IMR-90 (cell line): ENCODE results near the gene PCDHGB5.

Experiments used
- BHLHE40 ChIP-seq: fragments of 150-350 bp; IDR thresholded peaks from 2 replicates; pipeline ENCODE4 v1.6.1; 2016; ENCODE audit warnings: mild to moderate bottlenecking, low read depth, low read length
- CHD1 ChIP-seq: IDR thresholded peaks from 2 replicates; pipeline ENCODE4 v1.6.1; 2012; ENCODE audit warnings: low read depth, low read length, improper control_type of control experiment
- MAZ ChIP-seq: IDR thresholded peaks from 2 replicates; pipeline ENCODE4 v1.6.1; 2012; ENCODE audit warnings: low read depth, mild to moderate bottlenecking, low read length, improper control_type of control experiment, moderate library complexity, borderline replicate concordance
- MXI1 ChIP-seq: IDR thresholded peaks from 2 replicates; pipeline ENCODE4 v1.6.1; 2012; ENCODE audit warnings: low read depth, mild to moderate bottlenecking, low read length, moderate library complexity, borderline replicate concordance
- POLR2A ChIP-seq: IDR thresholded peaks from 2 replicates; pipeline ENCODE4 v1.6.1; 2012; ENCODE audit warnings: mild to moderate bottlenecking, low read depth, low read length
- SMC3 ChIP-seq: fragments of 150-350 bp; IDR thresholded peaks from 2 replicates; pipeline ENCODE4 v1.6.1; 2016; ENCODE audit warnings: low read depth, mild to moderate bottlenecking, antibody characterized with exemption, low read length, moderate library complexity
- TF ChIP-seq, protein P1 (sequence below): conservative IDR thresholded peaks from 2 replicates; pipeline ENCODE4 v1.5.1; 2012; ENCODE audit warnings: mild to moderate bottlenecking, low read depth, low read length, improper control_type of control experiment
- TF ChIP-seq, protein P2 (sequence below): fragments of 150-350 bp; IDR thresholded peaks from 2 replicates; pipeline ENCODE4 v1.6.1; 2017; ENCODE audit warnings: mild to moderate bottlenecking, antibody characterized with exemption, low read length, low read depth
- TF ChIP-seq, protein P3 (sequence below): fragments of 150-350 bp; IDR thresholded peaks from 2 replicates; pipeline ENCODE4 v1.6.1; 2016; ENCODE audit warnings: low read depth, mild to moderate bottlenecking, low read length, moderate library complexity, borderline replicate concordance

DNA sequence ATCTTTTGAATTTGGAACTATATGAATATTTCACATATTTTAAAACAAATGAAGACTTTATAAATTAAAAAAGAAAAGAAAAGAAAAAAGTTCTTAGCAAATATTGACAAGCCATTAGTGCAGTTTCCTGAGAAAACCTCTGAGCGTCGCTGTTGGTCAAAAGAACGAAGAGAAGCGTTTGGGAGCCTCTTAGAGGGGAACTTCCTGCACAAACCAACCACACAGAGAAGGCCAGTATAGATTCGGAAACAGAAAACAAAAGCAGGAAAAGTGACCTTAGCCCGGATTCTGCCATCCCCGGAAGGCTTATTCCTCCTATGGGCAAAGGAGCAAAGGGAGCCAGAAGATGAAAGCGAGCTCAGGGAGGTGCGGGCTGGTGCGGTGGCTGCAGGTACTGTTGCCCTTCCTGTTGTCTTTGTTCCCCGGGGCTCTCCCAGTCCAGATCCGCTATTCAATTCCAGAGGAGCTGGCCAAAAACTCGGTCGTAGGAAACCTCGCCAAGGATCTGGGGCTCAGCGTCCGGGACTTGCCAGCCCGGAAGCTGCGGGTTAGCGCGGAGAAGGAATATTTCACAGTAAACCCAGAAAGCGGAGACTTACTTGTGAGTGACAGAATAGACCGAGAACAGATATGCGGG is 37.8 kb upstream of the PCDHGB5 start, which contains the start of gene PCDHGB2:
- TF ChIP-seq, protein P1, sequence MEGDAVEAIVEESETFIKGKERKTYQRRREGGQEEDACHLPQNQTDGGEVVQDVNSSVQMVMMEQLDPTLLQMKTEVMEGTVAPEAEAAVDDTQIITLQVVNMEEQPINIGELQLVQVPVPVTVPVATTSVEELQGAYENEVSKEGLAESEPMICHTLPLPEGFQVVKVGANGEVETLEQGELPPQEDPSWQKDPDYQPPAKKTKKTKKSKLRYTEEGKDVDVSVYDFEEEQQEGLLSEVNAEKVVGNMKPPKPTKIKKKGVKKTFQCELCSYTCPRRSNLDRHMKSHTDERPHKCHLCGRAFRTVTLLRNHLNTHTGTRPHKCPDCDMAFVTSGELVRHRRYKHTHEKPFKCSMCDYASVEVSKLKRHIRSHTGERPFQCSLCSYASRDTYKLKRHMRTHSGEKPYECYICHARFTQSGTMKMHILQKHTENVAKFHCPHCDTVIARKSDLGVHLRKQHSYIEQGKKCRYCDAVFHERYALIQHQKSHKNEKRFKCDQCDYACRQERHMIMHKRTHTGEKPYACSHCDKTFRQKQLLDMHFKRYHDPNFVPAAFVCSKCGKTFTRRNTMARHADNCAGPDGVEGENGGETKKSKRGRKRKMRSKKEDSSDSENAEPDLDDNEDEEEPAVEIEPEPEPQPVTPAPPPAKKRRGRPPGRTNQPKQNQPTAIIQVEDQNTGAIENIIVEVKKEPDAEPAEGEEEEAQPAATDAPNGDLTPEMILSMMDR, result peak; percentile 48
- TF ChIP-seq BHLHE40, result no peak
- no peak for TF ChIP-seq POLR2A
- no peak for TF ChIP-seq MAZ
- TF ChIP-seq, protein P2, sequence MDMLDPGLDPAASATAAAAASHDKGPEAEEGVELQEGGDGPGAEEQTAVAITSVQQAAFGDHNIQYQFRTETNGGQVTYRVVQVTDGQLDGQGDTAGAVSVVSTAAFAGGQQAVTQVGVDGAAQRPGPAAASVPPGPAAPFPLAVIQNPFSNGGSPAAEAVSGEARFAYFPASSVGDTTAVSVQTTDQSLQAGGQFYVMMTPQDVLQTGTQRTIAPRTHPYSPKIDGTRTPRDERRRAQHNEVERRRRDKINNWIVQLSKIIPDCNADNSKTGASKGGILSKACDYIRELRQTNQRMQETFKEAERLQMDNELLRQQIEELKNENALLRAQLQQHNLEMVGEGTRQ, result no peak
- TF ChIP-seq SMC3, result no peak
- no peak for TF ChIP-seq CHD1
- TF ChIP-seq, protein P3, sequence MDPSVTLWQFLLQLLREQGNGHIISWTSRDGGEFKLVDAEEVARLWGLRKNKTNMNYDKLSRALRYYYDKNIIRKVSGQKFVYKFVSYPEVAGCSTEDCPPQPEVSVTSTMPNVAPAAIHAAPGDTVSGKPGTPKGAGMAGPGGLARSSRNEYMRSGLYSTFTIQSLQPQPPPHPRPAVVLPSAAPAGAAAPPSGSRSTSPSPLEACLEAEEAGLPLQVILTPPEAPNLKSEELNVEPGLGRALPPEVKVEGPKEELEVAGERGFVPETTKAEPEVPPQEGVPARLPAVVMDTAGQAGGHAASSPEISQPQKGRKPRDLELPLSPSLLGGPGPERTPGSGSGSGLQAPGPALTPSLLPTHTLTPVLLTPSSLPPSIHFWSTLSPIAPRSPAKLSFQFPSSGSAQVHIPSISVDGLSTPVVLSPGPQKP, result no peak
- no peak for TF ChIP-seq MXI1
